Fibroblast of skin of right quadriceps (primary cell): Measurements from ENCODE around the gene SHISA3.
"Not testable (repeated sequence)": the region's sequence is repeated elsewhere in the genome, so short reads cannot be mapped to it uniquely, and the experiment has no call there.

Experiments used
- DNase-seq: peaks from one replicate; pipeline ENCODE4 v3.0.0-alpha.2; 2013

The SHISA3 gene

DNA sequence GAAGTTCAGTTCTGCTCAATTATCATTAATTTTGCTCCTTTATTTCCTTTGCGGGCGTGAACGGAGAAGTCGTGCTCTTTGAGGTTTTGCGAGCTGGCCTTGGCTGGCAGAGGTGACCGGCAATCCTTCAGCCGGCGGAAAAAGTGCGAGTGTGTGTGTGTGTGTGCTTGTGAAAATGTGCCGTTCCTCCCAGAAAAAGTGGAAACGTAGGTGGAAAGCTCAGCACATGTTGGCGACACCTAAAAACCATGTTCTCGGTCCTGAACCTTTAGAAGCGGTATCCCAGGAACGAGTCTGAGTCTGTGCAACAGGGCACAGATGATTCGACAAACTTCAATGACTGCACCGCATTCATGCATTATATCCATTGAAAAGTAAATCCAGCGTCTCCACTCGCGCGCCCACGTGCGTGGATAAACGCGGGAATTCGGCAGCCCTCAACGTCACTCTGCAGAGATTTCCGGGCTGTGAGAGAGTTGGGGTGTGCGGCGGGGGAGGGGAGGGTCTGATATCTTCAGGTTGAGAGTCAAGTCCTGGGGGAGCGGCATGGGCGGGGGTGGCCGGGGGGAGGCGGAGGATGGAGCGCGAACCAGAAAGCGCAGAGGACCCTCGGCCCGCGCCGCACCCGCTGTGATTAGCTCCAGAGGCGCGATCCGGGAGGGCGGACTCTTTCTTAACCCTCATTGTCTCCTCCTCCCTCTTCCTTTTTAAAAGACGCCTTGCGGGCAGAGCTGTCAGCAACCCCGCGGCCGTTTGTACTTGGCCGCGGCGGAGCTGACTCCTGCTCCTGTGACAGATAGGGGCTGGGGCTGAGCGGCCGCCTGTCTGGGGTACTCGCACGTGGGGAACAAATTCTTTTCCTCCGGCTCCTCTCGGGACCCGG lies at the start of gene SHISA3:
Gene SHISA3, plus strand, starts transcription at position 737 of the 883 bp plus-strand sequence. CDS start 569 bp downstream, outside the sequence.
- DNase-seq: peak; percentile 26

DNA sequence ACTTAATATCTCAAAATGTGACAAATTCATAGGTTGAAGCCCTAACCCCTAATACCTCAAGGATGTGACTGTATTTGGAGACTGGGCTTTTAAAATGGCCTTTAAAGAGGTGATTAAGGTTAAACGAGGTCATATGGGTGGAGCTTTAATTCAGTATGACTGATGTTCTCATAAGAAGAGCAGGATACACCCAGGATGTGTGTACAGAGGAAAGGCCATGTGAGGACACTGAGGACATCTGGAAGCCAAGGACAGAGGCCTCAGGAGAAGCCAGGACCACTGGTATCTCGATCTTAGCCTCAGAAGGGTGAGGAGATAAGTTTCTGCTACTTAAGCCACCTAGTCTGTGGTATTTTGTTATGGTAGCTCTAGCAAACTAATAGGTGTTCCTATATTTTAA lies 49.0 kb upstream of the SHISA3 start:
- no peak for DNase-seq

DNA sequence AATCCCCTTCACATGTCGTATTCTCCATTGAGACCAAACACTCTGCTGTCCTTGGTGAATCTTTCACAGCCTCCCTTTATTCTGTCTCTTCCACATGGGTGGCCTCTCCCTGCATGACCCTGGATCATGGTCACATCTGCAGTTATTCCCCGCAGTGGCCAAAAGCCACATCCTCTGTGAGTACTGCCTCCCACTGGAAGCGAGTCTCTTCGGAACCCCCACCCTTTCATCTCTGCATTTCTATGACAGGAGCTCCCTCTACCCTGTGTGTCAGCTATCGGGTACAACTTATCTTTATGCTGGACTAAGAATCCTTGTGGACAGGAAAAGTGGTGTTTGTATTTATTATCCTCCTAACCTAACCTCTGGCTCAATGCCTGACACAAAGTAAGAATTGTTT lies 48.6 kb upstream of the SHISA3 start:
- no peak for DNase-seq

DNA sequence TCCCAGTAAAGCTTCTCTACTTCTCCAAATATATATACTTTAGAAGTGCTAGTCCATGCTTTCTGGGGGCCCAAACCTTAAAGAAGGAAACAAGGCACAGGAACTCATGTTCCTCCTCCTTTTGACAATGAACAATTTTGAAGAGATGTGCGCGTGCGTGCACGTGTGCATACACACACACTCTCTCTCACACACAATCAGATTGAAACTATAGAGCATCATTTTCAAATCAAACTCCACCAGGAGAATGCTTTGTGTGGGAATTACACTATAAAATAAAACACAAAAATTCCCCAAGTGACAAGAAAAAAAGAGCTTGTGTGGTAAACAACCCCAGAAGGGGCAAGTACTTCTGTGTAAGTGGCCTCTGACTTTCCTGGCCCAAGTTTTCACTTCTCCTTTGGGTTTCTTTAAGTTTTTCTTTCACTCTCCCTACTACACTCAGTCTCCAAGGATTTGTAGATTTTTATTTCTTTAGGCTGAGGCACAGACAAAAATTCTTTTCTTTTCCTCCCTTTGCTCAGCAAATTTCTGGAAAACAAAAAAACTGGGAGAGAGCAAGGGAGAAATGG lies 46.6 kb upstream of the SHISA3 start:
- no peak for DNase-seq

GRCh38 chr4:42352049-42352448 lies 45.2 kb upstream of the SHISA3 start:
- DNase-seq: no peak

GRCh38 chr4:42357325-42357724 lies 40.0 kb upstream of the SHISA3 start:
- DNase-seq: no peak

DNA sequence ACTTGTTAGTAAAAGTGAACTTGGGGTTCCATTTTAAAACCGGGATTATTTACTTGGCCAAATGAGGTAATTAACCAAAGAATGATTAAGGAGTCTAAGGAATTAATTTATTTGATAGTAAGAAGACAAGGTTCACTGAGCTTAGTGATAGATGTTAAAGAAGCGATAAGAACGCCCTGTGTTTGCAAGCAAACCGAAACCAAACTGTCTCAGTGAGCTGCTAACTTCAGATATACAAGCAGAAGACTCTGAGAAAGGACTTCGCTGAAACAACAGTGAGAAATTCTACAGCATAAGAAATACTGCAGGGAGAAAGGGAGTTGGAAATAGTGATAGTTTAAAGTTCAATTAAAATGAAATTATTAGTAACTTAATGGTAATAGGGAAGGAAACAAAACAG lies 37.6 kb upstream of the SHISA3 start:
- DNase-seq: no peak

GRCh38 chr4:42360256-42360669 lies 37.0 kb upstream of the SHISA3 start:
- DNase-seq: no peak

DNA sequence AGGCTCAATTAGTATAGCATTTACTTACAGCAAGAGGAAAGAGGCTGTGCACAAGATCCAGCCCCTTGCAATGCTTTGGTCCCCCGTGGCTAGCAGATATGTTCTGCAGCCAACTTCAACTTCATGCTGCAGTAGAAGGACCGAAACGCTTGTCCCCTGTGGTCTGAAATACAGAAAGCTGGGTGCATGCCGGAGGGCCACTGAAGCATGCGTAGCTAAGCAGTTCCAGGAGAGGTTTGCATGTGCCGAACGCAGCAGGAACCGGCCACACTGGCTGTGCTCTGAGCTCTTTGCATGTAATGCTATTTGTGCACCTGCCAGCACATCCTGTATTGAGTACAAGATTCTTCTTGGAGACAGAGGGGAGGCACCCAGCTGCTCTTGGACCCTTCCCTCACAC lies 35.8 kb upstream of the SHISA3 start:
- no peak for DNase-seq

DNA sequence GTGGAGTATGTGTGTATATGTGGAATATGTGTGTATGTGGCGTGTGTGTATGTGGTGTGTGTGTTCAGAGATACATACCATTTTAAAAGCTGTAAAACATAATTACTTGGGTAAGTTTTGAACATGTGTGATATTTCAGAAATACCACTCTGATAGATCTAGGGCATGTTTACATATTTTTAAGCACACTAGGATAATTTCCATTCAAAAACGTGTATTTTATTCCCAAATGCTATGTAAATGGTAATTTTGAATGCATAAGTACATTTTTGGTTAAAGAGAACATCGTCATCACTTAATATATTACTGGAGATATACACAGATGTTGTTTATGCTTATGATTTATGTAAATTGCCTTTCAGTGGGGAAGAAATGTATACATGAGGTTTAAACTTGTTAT lies 34.7 kb upstream of the SHISA3 start:
- DNase-seq: no peak

DNA sequence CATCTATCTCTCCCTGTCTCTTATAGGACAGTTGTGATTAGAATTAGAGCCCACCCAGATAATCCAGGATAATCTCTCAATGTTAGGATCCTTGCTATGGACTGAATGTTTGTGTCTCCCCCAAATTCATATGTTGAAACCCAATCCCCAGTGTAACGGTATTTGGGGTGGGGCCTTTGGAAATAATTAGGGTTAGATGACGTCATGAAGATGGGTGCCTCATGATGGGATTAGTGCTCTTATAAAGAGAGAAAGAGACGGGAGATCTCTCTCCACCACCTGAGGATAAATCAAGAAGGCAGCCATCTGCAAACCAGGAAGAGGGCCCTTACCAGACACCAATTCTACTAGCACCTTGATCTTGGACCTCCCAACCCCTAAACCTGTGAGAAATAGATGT lies 33.7 kb upstream of the SHISA3 start:
- DNase-seq: no peak

GRCh38 chr4:42364266-42365053 lies 32.8 kb upstream of the SHISA3 start:
- no peak for DNase-seq

- DNase-seq: no peak
Measured at GRCh38 chr4:42366959-42367358, 30.3 kb upstream of the SHISA3 start.

GRCh38 chr4:42369489-42369888 lies 27.8 kb upstream of the SHISA3 start:
- no peak for DNase-seq

- peak; percentile 50 for DNase-seq
Measured at GRCh38 chr4:42371305-42372252, 25.7 kb upstream of the SHISA3 start.

- not testable (repeated sequence) for DNase-seq
Measured at GRCh38 chr4:42372303-42372702, 25.0 kb upstream of the SHISA3 start.

DNA sequence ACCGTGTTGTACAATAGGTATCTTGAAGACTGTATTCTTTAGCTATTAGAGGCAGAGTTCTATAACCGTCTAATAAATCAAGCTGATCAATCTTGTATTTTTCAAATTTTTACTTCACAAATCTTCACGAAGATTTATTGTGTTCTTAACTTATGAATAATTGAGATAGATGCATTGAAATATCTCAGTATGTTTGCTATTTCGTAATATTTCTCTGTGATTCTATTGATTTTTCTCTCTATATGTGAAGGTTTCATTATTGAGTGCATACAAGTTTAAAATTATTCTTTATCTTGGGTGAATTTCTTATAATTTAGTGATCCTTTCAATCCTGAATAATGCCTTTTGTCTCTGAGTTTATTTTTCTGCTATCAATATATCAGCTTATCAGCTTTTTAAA lies 19.8 kb upstream of the SHISA3 start:
- DNase-seq: no peak

DNA sequence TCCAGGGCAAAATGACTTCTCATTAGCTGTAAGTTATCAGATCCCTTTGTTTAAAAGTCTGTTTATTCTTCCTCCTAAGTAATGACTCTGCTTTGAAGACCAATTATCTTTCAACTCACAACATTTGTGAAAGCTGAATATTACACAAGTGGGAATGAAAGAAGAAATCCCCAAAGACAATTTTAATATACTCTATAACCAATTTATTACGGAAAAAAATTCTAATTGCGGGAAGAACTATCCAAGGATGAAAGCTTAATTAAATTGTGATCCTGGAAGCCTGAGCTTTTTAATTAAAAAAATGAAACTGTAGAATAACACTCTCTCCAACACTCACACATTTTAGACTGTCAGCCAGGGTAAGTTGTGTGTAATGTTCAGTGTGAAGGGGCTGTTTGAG lies 15.6 kb upstream of the SHISA3 start:
- no peak for DNase-seq

- no peak for DNase-seq
Measured at GRCh38 chr4:42385516-42385915, 11.8 kb upstream of the SHISA3 start.

- DNase-seq: no peak
Measured at GRCh38 chr4:42390622-42391354, 6.5 kb upstream of the SHISA3 start.

DNA sequence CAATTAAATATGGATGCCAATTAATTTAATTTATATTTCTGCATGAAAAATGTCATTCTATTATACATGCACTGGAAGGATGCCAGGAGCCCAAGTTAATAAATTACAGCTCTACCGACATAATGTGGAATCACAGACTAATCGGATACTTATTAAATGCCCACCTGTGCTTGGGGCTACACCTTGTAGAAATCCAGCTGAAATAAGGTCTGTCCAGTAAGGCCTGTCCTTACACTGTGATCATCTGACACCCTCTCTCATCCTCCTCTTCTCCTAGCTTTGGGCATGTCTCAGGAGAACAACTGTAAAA lies 6.0 kb upstream of the SHISA3 start:
- DNase-seq: no peak

- no peak for DNase-seq
Measured at GRCh38 chr4:42391981-42392380, 5.3 kb upstream of the SHISA3 start.
